Prostate gland (tissue), 2 donors: Measurements from ENCODE around the gene CYTL1. TPM values are rescaled to one million over a fixed set of nuclear protein-coding genes. Genes with fewer than 3 reads are reported as not detected.
"Not testable (repeated sequence)": the region's sequence is repeated elsewhere in the genome, so short reads cannot be mapped to it uniquely, and the experiment has no call there.

Experiments used
- DNase-seq: peaks from one replicate; pipeline ENCODE4 v3.0.0-alpha.2; 2019; ENCODE audit warnings: low spot score
- H3K27ac ChIP-seq, 2 donors: fragments of 200-600 bp; sonication (generic); 2 replicates each; pipeline ENCODE4 v1.5.1; 2017 to 2019
- H3K27me3 ChIP-seq: fragments of 200-600 bp; sonication (generic); replicated peaks from 2 replicates; pipeline ENCODE4 v1.5.1; 2019; ENCODE audit not compliant: insufficient read depth
- H3K36me3 ChIP-seq, 2 donors: fragments of 200-600 bp; sonication (generic); 1 replicate in 1 of 2; 2 replicates in 1 of 2; pipeline versions ENCODE4 v1.5.1 to v1.8.1; 2017 to 2019
- H3K4me1 ChIP-seq: fragments of 200-600 bp; sonication (generic); replicated peaks from 2 replicates; pipeline ENCODE4 v1.5.1; 2019
- H3K4me3 ChIP-seq, 2 donors: fragments of 200-600 bp; sonication (generic); 2 replicates each; pipeline ENCODE4 v1.5.1; 2017 to 2019
- H3K9me3 ChIP-seq: fragments of 200-600 bp; sonication (generic); 2 replicates; pipeline ENCODE4 v1.5.1; 2017
- CTCF ChIP-seq, 4 experiments: fragments of 200-600 bp in 2 of 4; fragments of 450-650 bp in 2 of 4; sonication (generic) in 2 of 4; IDR thresholded peaks; 1 replicate in 3 of 4; 2 replicates in 1 of 4; pipeline ENCODE4 v1.5.1; 2016 to 2019; ENCODE audit warnings: antibody characterized with exemption in 4 of 4, mild to moderate bottlenecking in 2 of 4, moderate library complexity in 2 of 4
- POLR2A ChIP-seq: fragments of 450-650 bp; IDR thresholded peaks from one replicate; pipeline ENCODE4 v1.6.1; 2016; ENCODE audit warnings: antibody characterized with exemption, mild to moderate bottlenecking
- POLR2AphosphoS5 ChIP-seq: sonication (generic); formaldehyde crosslinking; IDR thresholded peaks from one replicate; pipeline ENCODE4 v1.6.1; 2017; ENCODE audit warnings: antibody characterized with exemption
- WGBS: methylation state at CpG from one replicate; pipeline ENCODE4 v1.1.5; 2018; 5-methylcytosine and 5-hydroxymethylcytosine counted together
- intact Hi-C: fragments of 100-400 bp; cut with DNase I; formaldehyde crosslinking; loops from one replicate; pipeline ENCODE4 v1.14.2; 2022
- total RNA-seq, 2 donors: library from RNA; depleted of rRNA; stranded (reverse); fragments of >200 nt; gene quantifications; one replicate each; pipeline ENCODE4 v1.1.0, GENCODE V29; 2016

Gene CYTL1
- total RNA-seq, 2 donors from 2014 or later, result 1.4 to 2.2 TPM

GRCh38 chr4:5014007-5014682, 5.1 kb downstream of the CYTL1 start:
- no peak for DNase-seq
- TF ChIP-seq POLR2AphosphoS5 (no peak), CTCF (IDR thresholded peaks at IDR 0.05) (no peak), POLR2A (no peak)
- intact Hi-C loops, result no loop called here
- WGBS, result 51% methylated on average over 7 of the region's 7 CpGs
- H3K36me3 ChIP-seq, result no peaks in the 10 kb centered on the region
- no peaks in the 10 kb centered on the region for H3K4me1 ChIP-seq
- no peak overlapping the region for H3K4me3 ChIP-seq
- H3K27ac ChIP-seq, result no peak overlapping the region
- peaks cover 13% of the 10 kb centered on the region for H3K27me3 ChIP-seq
- no peaks in the 10 kb centered on the region for H3K9me3 ChIP-seq

GRCh38 chr4:5012958-5013357, 6.3 kb downstream of the CYTL1 start:
- WGBS, result 77% methylated on average over 2 of the region's 2 CpGs
- no peaks in the 10 kb centered on the region for H3K9me3 ChIP-seq
- no peak overlapping the region for H3K27ac ChIP-seq
- H3K4me1 ChIP-seq, result no peaks in the 10 kb centered on the region
- H3K27me3 ChIP-seq, result peaks cover 13% of the 10 kb centered on the region
- H3K36me3 ChIP-seq, result no peaks in the 10 kb centered on the region
- TF ChIP-seq POLR2A, result no peak
- TF ChIP-seq CTCF (IDR thresholded peaks at IDR 0.05), result no peak
- no peak for TF ChIP-seq POLR2AphosphoS5
- H3K4me3 ChIP-seq, result no peak overlapping the region
- intact Hi-C loops, result no loop called here
- no peak for DNase-seq

GRCh38 chr4:5012244-5012898, 6.9 kb downstream of the CYTL1 start:
- no peaks in the 10 kb centered on the region for H3K9me3 ChIP-seq
- no peaks in the 10 kb centered on the region for H3K36me3 ChIP-seq
- 55% methylated on average over 5 of the region's 5 CpGs for WGBS
- no peak overlapping the region for H3K4me3 ChIP-seq
- peaks cover 13% of the 10 kb centered on the region for H3K27me3 ChIP-seq
- intact Hi-C loops, result no loop called here
- TF ChIP-seq POLR2A (no peak), CTCF (IDR thresholded peaks at IDR 0.05) (no peak), POLR2AphosphoS5 (no peak)
- DNase-seq, result no peak
- H3K27ac ChIP-seq, result no peak overlapping the region
- H3K4me1 ChIP-seq, result no peaks in the 10 kb centered on the region

GRCh38 chr4:5010984-5011383, 8.3 kb downstream of the CYTL1 start:
- no peak for DNase-seq
- no peaks in the 10 kb centered on the region for H3K36me3 ChIP-seq
- TF ChIP-seq POLR2AphosphoS5 (no peak), CTCF (IDR thresholded peaks at IDR 0.05) (no peak), POLR2A (no peak)
- peaks cover 3% of the 10 kb centered on the region for H3K27me3 ChIP-seq
- no peak overlapping the region for H3K27ac ChIP-seq
- intact Hi-C loops, result no loop called here
- H3K4me3 ChIP-seq, result no peak overlapping the region
- H3K4me1 ChIP-seq, result no peaks in the 10 kb centered on the region
- 96% methylated on average over 2 of the region's 2 CpGs for WGBS
- no peaks in the 10 kb centered on the region for H3K9me3 ChIP-seq

- WGBS, result 86% methylated on average over 3 of the region's 3 CpGs
- no peaks in the 10 kb centered on the region for H3K36me3 ChIP-seq
- H3K27me3 ChIP-seq, result no peaks in the 10 kb centered on the region
- intact Hi-C loops, result no loop called here
- no peaks in the 10 kb centered on the region for H3K4me1 ChIP-seq
- no peak for TF ChIP-seq CTCF (IDR thresholded peaks at IDR 0.05)
- TF ChIP-seq POLR2AphosphoS5, result no peak
- TF ChIP-seq POLR2A, result no peak
- no peak overlapping the region for H3K4me3 ChIP-seq
- no peak for DNase-seq
- no peaks in the 10 kb centered on the region for H3K9me3 ChIP-seq
- no peak overlapping the region for H3K27ac ChIP-seq
Observed at GRCh38 chr4:5009796-5010195, 9.5 kb downstream of the CYTL1 start.

- DNase-seq, H3K9me3 ChIP-seq, intact Hi-C loops, H3K36me3 ChIP-seq, H3K4me3 ChIP-seq, H3K27me3 ChIP-seq, H3K4me1 ChIP-seq, H3K27ac ChIP-seq: not testable (repeated sequence)
- 85% methylated on average over 11 of the region's 11 CpGs for WGBS
Observed at GRCh38 chr4:5006932-5007331, 12.3 kb downstream of the CYTL1 start.
